Mucosa of descending colon (tissue), 3 donors: ENCODE measurements around the gene C11orf86. TPM values are rescaled to one million over a fixed set of nuclear protein-coding genes. Genes with fewer than 3 reads are reported as not detected.

ENCODE experiments used
- ATAC-seq: fragments of 200-7000 bp; cut with Tn5 transposase; one replicate; pipeline ENCODE4 v1.9.1; 2020; ENCODE audit warnings: mild to moderate bottlenecking, moderate library complexity
- DNase-seq, 3 donors: peaks; one replicate each; pipeline ENCODE4 v3.0.0-alpha.2; 2020
- H3K36me3 ChIP-seq: fragments of 200-600 bp; one replicate; pipeline ENCODE4 v1.8.0; 2021; ENCODE audit warnings: low read depth, mild to moderate bottlenecking
- H3K4me1 ChIP-seq: fragments of 200-600 bp; one replicate; pipeline ENCODE4 v1.8.0; 2021; ENCODE audit warnings: low read depth, mild to moderate bottlenecking
- H3K4me3 ChIP-seq: fragments of 200-600 bp; one replicate; pipeline ENCODE4 v1.8.0; 2021; ENCODE audit warnings: mild to moderate bottlenecking
- H3K9me3 ChIP-seq: fragments of 200-600 bp; one replicate; pipeline ENCODE4 v1.8.0; 2021; ENCODE audit warnings: mild to moderate bottlenecking
- CTCF ChIP-seq: fragments of 200-600 bp; IDR thresholded peaks from one replicate; pipeline ENCODE4 v1.8.0; 2022; ENCODE audit warnings: antibody characterized with exemption, mild to moderate bottlenecking
- intact Hi-C, 2 donors: fragments of 100-400 bp; cut with DNase I in 1 of 2; cut with micrococcal nuclease in 1 of 2; formaldehyde crosslinking; loops; one replicate each; pipeline versions ENCODE4 v1.11.0 to v1.11.1; 2022; cut with DNase I, micrococcal nuclease
- total RNA-seq, 3 donors: library from RNA; stranded (reverse); fragmentation: NEBNext Ultra II Directional in 2 of 3; extraction: Animal tissue kit (Norgen Biotek cat#: 25700) in 2 of 3; gene quantifications; one replicate each; pipeline versions ENCODE4 v1.2.1 to v1.2.4, GENCODE V29; 2021 to 2023
- donor health status: DM: no; HTN: no; CAD: no; lungs with moderate emphysema.
- donor health status: DM: no; HTN: no; CAD: no.
- donor health status: DM: no; HTN: yes; CAD: no.

The C11orf86 gene
- total RNA-seq, 3 donors from 2014 or later = 26.9 to 51.5 (median 38.3) TPM

GRCh38 chr11:66962247-66962646, 12.9 kb upstream of the C11orf86 start:
- DNase-seq (no peak), ATAC-seq (no peak)
- TF ChIP-seq CTCF = no peak
- intact Hi-C loops = no loop called here
- peaks cover 4% of the 10 kb centered on the region for H3K36me3 ChIP-seq
- peaks cover 14% of the 10 kb centered on the region for H3K4me1 ChIP-seq
- H3K9me3 ChIP-seq = no peaks in the 10 kb centered on the region
- no peak overlapping the region for H3K4me3 ChIP-seq

GRCh38 chr11:66962801-66963200, 12.3 kb upstream of the C11orf86 start:
- intact Hi-C loops = no loop called here
- no peaks in the 10 kb centered on the region for H3K9me3 ChIP-seq
- ATAC-seq = no peak
- TF ChIP-seq CTCF = no peak
- no peak for DNase-seq
- peaks cover 4% of the 10 kb centered on the region for H3K36me3 ChIP-seq
- peaks cover 9% of the 10 kb centered on the region for H3K4me1 ChIP-seq
- no peak overlapping the region for H3K4me3 ChIP-seq

- Histone ChIP-seq H3K4me1 (no peaks in the 10 kb centered on the region), H3K36me3 (no peaks in the 10 kb centered on the region), H3K9me3 (no peaks in the 10 kb centered on the region), H3K4me3 (no peak overlapping the region)
- DNase-seq (no peak), ATAC-seq (no peak)
- no peak for TF ChIP-seq CTCF
- intact Hi-C loops = no loop called here
Measured at GRCh38 chr11:66964495-66964894, 10.6 kb upstream of the C11orf86 start.

- H3K9me3 ChIP-seq = no peaks in the 10 kb centered on the region
- DNase-seq (no peak), ATAC-seq (peak; percentile 61)
- H3K36me3 ChIP-seq = no peaks in the 10 kb centered on the region
- intact Hi-C loops = no loop called here
- TF ChIP-seq CTCF = no peak
- H3K4me1 ChIP-seq = peaks cover 3% of the 10 kb centered on the region
- no peak overlapping the region for H3K4me3 ChIP-seq
Measured at GRCh38 chr11:66966351-66966750, 8.8 kb upstream of the C11orf86 start.

- intact Hi-C loops = no loop called here
- Histone ChIP-seq H3K9me3 (no peaks in the 10 kb centered on the region), H3K4me1 (peaks cover 3% of the 10 kb centered on the region), H3K4me3 (no peak overlapping the region), H3K36me3 (no peaks in the 10 kb centered on the region)
- no peak for TF ChIP-seq CTCF
- ATAC-seq = peak; percentile 56
- DNase-seq = peak in 1 of 3 donors; percentile 26
Measured at GRCh38 chr11:66967670-66968425, 7.3 kb upstream of the C11orf86 start.
